DMS153 (cell line): Measurements from ENCODE around the gene HEYL.
"Not testable (repeated sequence)": the region's sequence is repeated elsewhere in the genome, so short reads cannot be mapped to it uniquely, and the experiment has no call there.

Experiments
- DNase-seq: peaks from one replicate; lab custom pipeline; 2025; lab: John Stamatoyannopoulos, UW

Gene HEYL

GRCh38 chr1:39603677-39604076 is 35.8 kb downstream of the HEYL start:
- not testable (repeated sequence) for DNase-seq

GRCh38 chr1:39601667-39602255 is 37.7 kb downstream of the HEYL start:
- DNase-seq, result not testable (repeated sequence)

GRCh38 chr1:39596163-39596562 is 43.3 kb downstream of the HEYL start:
- DNase-seq, result no peak

GRCh38 chr1:39593386-39593785 is 46.1 kb downstream of the HEYL start:
- no peak for DNase-seq

- DNase-seq, result no peak
Measured at GRCh38 chr1:39592069-39592468, 47.4 kb downstream of the HEYL start.

- DNase-seq, result no peak
Measured at GRCh38 chr1:39590546-39590945, 48.9 kb downstream of the HEYL start.

GRCh38 chr1:39585933-39586332 is 53.5 kb downstream of the HEYL start:
- DNase-seq, result no peak

GRCh38 chr1:39576016-39576657 is 63.3 kb downstream of the HEYL start:
- peak; percentile 56 for DNase-seq

- DNase-seq, result peak; percentile 27
Measured at GRCh38 chr1:39575191-39576015, 64.0 kb downstream of the HEYL start.

- DNase-seq, result no peak
Measured at GRCh38 chr1:39574646-39575045, 64.8 kb downstream of the HEYL start.
